Measurements from ENCODE around the gene UBE3C.

UBE3C gene

GRCh38 chr7:157280216-157280841 is 141.6 kb downstream of the UBE3C start:
- no peaks in the 10 kb centered on the region for H3K4me1 ChIP-seq (ENCODE audit: control insufficient read depth, insufficient read depth, low read length)
- no peaks in the 10 kb centered on the region for H3K27me3 ChIP-seq (ENCODE audit: control insufficient read depth, insufficient read depth, low read length)
- H3K4me3 ChIP-seq (ENCODE audit: low read length), result peak overlapping the region; percentile 66
- H3K27ac ChIP-seq (ENCODE audit: low read depth, low read length), result no peak overlapping the region
- no peak overlapping the region for H3K9ac ChIP-seq (ENCODE audit: low read length)
- no peaks in the 10 kb centered on the region for H3K36me3 ChIP-seq (ENCODE audit: control insufficient read depth, insufficient read depth, low read length)

GRCh38 chr7:157281221-157281998 is 142.7 kb downstream of the UBE3C start:
- Histone ChIP-seq H3K4me1 (ENCODE audit: control insufficient read depth, insufficient read depth, low read length) (no peaks in the 10 kb centered on the region), H3K36me3 (ENCODE audit: control insufficient read depth, insufficient read depth, low read length) (no peaks in the 10 kb centered on the region), H3K9ac (ENCODE audit: low read length) (no peak overlapping the region), H3K27ac (ENCODE audit: low read depth, low read length) (no peak overlapping the region), H3K4me3 (ENCODE audit: low read length) (no peak overlapping the region), H3K27me3 (ENCODE audit: control insufficient read depth, insufficient read depth, low read length) (no peaks in the 10 kb centered on the region)

- Histone ChIP-seq H3K4me1 (ENCODE audit: control insufficient read depth, insufficient read depth, low read length) (no peaks in the 10 kb centered on the region), H3K27me3 (ENCODE audit: control insufficient read depth, insufficient read depth, low read length) (no peaks in the 10 kb centered on the region), H3K27ac (ENCODE audit: low read depth, low read length) (no peak overlapping the region), H3K9ac (ENCODE audit: low read length) (no peak overlapping the region), H3K36me3 (ENCODE audit: control insufficient read depth, insufficient read depth, low read length) (no peaks in the 10 kb centered on the region), H3K4me3 (ENCODE audit: low read length) (peak overlapping the region; percentile 15)
Observed at GRCh38 chr7:157282141-157282801, 143.5 kb downstream of the UBE3C start.

GRCh38 chr7:157284229-157285014 is 145.7 kb downstream of the UBE3C start:
- Histone ChIP-seq H3K9ac (ENCODE audit: low read length) (no peak overlapping the region), H3K27me3 (ENCODE audit: control insufficient read depth, insufficient read depth, low read length) (no peaks in the 10 kb centered on the region), H3K4me1 (ENCODE audit: control insufficient read depth, insufficient read depth, low read length) (no peaks in the 10 kb centered on the region)

GRCh38 chr7:157291404-157292080 is 152.8 kb downstream of the UBE3C start:
- Histone ChIP-seq H3K27ac (ENCODE audit: low read depth, low read length) (no peak overlapping the region), H3K9ac (ENCODE audit: low read length) (no peak overlapping the region), H3K36me3 (ENCODE audit: control insufficient read depth, insufficient read depth, low read length) (no peaks in the 10 kb centered on the region), H3K4me1 (ENCODE audit: control insufficient read depth, insufficient read depth, low read length) (no peaks in the 10 kb centered on the region), H3K4me3 (ENCODE audit: low read length) (no peak overlapping the region), H3K27me3 (ENCODE audit: control insufficient read depth, insufficient read depth, low read length) (no peaks in the 10 kb centered on the region)

More at GRCh38 chr7:157284229-157285014, 145.7 kb downstream of the UBE3C start:
- Histone ChIP-seq H3K4me3 (ENCODE audit: low read length) (no peak overlapping the region), H3K36me3 (ENCODE audit: control insufficient read depth, insufficient read depth, low read length) (no peaks in the 10 kb centered on the region), H3K27ac (ENCODE audit: low read depth, low read length) (no peak overlapping the region)

- Histone ChIP-seq H3K27ac (ENCODE audit: low read depth, low read length) (no peak overlapping the region), H3K4me1 (ENCODE audit: control insufficient read depth, insufficient read depth, low read length) (no peaks in the 10 kb centered on the region), H3K36me3 (ENCODE audit: control insufficient read depth, insufficient read depth, low read length) (no peaks in the 10 kb centered on the region), H3K4me3 (ENCODE audit: low read length) (no peak overlapping the region), H3K27me3 (ENCODE audit: control insufficient read depth, insufficient read depth, low read length) (no peaks in the 10 kb centered on the region), H3K9ac (ENCODE audit: low read length) (no peak overlapping the region)
Observed at GRCh38 chr7:157292258-157292657, 153.5 kb downstream of the UBE3C start.

GRCh38 chr7:157292770-157293412 is 154.2 kb downstream of the UBE3C start:
- no peak overlapping the region for H3K4me3 ChIP-seq (ENCODE audit: low read length)

GRCh38 chr7:157293413-157293788 is 154.7 kb downstream of the UBE3C start:
- no peaks in the 10 kb centered on the region for H3K36me3 ChIP-seq (ENCODE audit: control insufficient read depth, insufficient read depth, low read length)

More at GRCh38 chr7:157292770-157293412, 154.2 kb downstream of the UBE3C start:
- no peaks in the 10 kb centered on the region for H3K4me1 ChIP-seq (ENCODE audit: control insufficient read depth, insufficient read depth, low read length)
- no peaks in the 10 kb centered on the region for H3K36me3 ChIP-seq (ENCODE audit: control insufficient read depth, insufficient read depth, low read length)
- no peaks in the 10 kb centered on the region for H3K27me3 ChIP-seq (ENCODE audit: control insufficient read depth, insufficient read depth, low read length)
- no peak overlapping the region for H3K9ac ChIP-seq (ENCODE audit: low read length)
- no peak overlapping the region for H3K27ac ChIP-seq (ENCODE audit: low read depth, low read length)

GRCh38 chr7:157294773-157295172 is 156.0 kb downstream of the UBE3C start:
- H3K4me3 ChIP-seq (ENCODE audit: low read length), result no peak overlapping the region
- H3K27me3 ChIP-seq (ENCODE audit: control insufficient read depth, insufficient read depth, low read length), result no peaks in the 10 kb centered on the region
- no peaks in the 10 kb centered on the region for H3K4me1 ChIP-seq (ENCODE audit: control insufficient read depth, insufficient read depth, low read length)
- H3K36me3 ChIP-seq (ENCODE audit: control insufficient read depth, insufficient read depth, low read length), result no peaks in the 10 kb centered on the region
- H3K27ac ChIP-seq (ENCODE audit: low read depth, low read length), result no peak overlapping the region
- H3K9ac ChIP-seq (ENCODE audit: low read length), result no peak overlapping the region

More at GRCh38 chr7:157293413-157293788, 154.7 kb downstream of the UBE3C start:
- no peak overlapping the region for H3K9ac ChIP-seq (ENCODE audit: low read length)
- no peaks in the 10 kb centered on the region for H3K27me3 ChIP-seq (ENCODE audit: control insufficient read depth, insufficient read depth, low read length)
- no peak overlapping the region for H3K4me3 ChIP-seq (ENCODE audit: low read length)
- H3K4me1 ChIP-seq (ENCODE audit: control insufficient read depth, insufficient read depth, low read length), result no peaks in the 10 kb centered on the region
- no peak overlapping the region for H3K27ac ChIP-seq (ENCODE audit: low read depth, low read length)

- no peak overlapping the region for H3K4me3 ChIP-seq (ENCODE audit: low read length)
- H3K9ac ChIP-seq (ENCODE audit: low read length), result no peak overlapping the region
- H3K27me3 ChIP-seq (ENCODE audit: control insufficient read depth, insufficient read depth, low read length), result no peaks in the 10 kb centered on the region
- no peak overlapping the region for H3K27ac ChIP-seq (ENCODE audit: low read depth, low read length)
- H3K4me1 ChIP-seq (ENCODE audit: control insufficient read depth, insufficient read depth, low read length), result no peaks in the 10 kb centered on the region
- H3K36me3 ChIP-seq (ENCODE audit: control insufficient read depth, insufficient read depth, low read length), result no peaks in the 10 kb centered on the region
Observed at GRCh38 chr7:157295338-157295737, 156.6 kb downstream of the UBE3C start.

GRCh38 chr7:157297185-157297584 is 158.5 kb downstream of the UBE3C start:
- Histone ChIP-seq H3K9ac (ENCODE audit: low read length) (no peak overlapping the region), H3K36me3 (ENCODE audit: control insufficient read depth, insufficient read depth, low read length) (no peaks in the 10 kb centered on the region), H3K27ac (ENCODE audit: low read depth, low read length) (no peak overlapping the region), H3K4me1 (ENCODE audit: control insufficient read depth, insufficient read depth, low read length) (no peaks in the 10 kb centered on the region), H3K4me3 (ENCODE audit: low read length) (no peak overlapping the region), H3K27me3 (ENCODE audit: control insufficient read depth, insufficient read depth, low read length) (no peaks in the 10 kb centered on the region)
